Activated CD4-positive, CD25-positive, alpha-beta regulatory T cell treated with anti-CD3 and anti-CD28 coated beads, Interleukin-2, amount 50 U/mL, for 24 hours (primary cell): ENCODE results near the gene CHFR.
A peak's percentile ranks its signal among the peaks of the same experiment; 100 is the strongest.
"Not testable (repeated sequence)": the region's sequence is repeated elsewhere in the genome, so short reads cannot be mapped to it uniquely, and the experiment has no call there.

Experiments used
- ATAC-seq, 2 donors: fragments of 150-1000 bp; cut with Tn5 transposase; one replicate each; pipeline ENCODE4 v1.10.0; 2021; ENCODE audit warnings: mild to moderate bottlenecking in 1 of 2, moderate library complexity in 1 of 2

Gene CHFR

GRCh38 chr12:132887513-132888351 is at the start of gene CHFR:
CHFR (minus strand) TSS chr12:132887605; CDS start chr12:132887328, 277 bp downstream.
- ATAC-seq = peak; percentile 99

DNA sequence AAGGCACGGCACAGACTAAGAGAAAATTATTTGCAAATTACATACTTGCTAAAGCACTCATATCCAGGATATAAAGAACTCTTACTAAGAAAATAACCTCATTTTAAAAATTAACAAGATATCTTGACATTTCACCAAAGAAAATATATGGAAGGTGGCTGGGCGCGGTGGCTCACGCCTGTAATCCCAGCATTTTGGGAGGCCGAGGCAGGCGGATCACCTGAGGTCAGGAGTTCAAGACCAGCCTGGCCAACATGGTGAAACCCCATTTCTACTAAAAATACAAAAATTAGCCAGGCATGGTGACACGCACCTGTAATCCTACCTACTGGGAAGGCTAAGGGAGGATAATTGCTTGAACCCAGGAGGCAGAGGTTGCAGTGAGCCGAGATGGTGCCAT is 49.5 kb upstream of the CHFR start:
- ATAC-seq = not testable (repeated sequence)

- ATAC-seq = no peak
These were observed 48.8 kb upstream of the CHFR start for GRCh38 chr12:132936163-132936562.

GRCh38 chr12:132926415-132926833 is 39.0 kb upstream of the CHFR start:
- no peak for ATAC-seq

DNA sequence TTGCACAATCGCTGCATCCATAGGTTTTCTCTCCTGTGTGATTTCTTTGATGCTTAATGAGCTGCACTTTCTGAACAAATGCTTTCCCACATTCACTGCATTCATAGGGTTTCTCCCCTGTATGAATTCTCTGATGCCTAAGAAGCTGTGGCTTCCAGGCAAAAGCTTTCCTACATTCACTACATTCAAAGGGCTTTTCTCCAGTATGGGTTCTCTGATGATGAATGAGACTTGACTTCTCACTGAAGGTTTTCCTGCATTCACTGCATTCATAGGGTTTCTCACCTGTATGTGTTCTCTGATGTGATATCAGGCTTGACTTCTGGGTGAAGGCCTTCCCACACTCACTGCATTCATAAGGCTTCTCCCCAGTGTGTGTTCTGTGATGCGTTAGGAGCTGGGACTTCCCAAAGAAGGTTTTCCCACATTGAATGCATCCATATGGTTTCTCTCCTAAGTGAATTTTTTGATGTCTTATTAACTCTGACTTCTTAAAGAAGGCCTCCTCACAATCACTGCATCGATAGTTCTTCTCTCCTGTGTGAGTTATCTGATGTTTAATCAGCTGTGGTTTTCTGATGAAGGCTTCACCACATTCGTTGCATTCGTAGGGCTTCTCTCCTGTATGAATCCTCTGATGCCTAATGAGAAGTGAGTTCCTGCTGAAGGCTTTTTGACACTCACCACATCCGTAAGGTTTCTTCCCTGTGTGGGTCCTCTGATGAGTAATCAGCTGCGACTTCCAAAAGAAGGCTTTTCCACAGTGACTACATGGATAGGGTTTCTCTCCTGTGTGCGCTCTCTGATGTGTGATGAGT is 38.4 kb upstream of the CHFR start:
- no peak for ATAC-seq

DNA sequence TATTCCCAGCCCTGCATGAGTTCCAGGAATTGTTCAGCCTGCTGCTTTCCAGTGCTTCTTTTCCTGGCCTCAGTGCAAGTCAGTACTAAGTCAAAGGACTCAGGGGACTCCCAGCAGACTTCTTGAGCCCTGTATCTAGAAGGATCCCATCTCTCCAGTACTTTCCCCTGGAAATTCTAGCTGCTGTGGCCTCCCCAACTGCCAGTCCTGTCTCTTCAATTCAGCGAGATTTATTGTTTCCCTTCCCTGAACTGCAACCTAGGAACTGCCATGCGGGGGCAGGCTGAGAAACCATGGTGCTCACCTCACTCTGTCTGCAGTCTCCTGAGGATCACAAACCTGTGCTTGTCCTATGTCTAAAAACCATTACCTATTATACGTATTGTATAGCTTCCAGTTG is 37.0 kb upstream of the CHFR start:
- no peak for ATAC-seq

DNA sequence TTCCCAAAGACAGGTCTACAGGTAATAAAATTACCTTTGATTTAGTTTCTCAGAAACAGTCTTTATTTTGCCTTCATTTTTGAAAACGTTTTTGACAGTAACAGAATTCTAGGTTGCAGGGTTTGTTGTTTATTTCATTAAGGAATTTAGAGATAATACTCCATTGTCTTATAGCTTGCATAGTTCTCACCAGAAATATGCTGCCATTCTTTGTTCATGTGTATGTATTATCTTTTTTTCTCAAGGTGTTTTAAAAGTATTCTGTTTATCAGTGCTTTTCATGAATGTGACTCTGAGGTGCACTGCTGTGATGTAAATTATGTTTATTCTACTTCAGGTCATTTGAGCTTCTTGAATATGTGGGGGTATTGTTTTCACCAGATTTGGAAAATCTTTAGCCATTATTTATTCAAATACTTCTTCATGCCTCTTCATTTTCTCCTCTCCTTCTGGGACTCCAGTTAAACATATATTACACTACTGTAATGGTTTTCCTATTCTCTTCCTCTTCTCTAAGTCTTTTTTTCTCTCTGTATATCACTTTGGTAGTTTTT is 36.0 kb upstream of the CHFR start:
- no peak for ATAC-seq

DNA sequence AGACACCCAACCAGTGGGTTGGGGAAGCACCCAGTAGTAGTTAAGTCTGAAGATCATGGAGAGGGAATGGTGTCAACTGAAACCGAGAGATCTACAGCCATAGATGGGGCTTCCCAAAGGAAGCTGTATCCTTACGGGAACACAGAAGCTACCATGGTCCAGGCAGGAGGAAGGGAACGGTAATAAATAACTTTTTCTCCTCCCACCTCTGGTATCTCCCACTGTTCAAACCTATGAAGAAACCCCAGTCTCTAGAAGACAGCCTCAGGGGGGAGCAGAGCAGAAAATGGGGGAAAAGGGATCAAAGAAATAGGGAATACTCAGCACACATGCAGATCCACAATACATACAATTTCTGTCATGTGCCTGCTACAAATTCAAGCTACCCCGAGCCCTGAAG is 35.3 kb upstream of the CHFR start:
- ATAC-seq = no peak

- ATAC-seq = no peak
These were observed 34.3 kb upstream of the CHFR start for GRCh38 chr12:132921685-132922084.

GRCh38 chr12:132918680-132919079 is 31.3 kb upstream of the CHFR start:
- no peak for ATAC-seq

DNA sequence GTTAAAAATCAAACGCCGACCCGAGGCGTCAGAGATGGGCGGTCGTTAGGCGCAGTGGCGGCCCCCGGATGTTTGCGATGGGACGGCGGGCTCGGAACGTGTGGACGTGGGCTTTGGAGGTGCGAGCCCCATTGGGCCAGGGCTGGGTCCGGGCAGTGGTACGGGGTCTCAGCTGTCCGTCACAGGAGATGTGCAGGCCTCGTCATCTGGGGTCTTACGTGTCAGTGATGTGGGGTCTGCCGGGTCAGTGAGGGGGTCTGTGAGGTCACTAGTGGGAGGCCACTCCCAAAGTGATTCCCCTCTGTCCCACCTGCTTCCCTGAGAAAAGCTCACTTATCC is 21.6 kb upstream of the CHFR start:
- ATAC-seq = no peak

GRCh38 chr12:132908145-132909029 is 21.0 kb upstream of the CHFR start:
- ATAC-seq = peak; percentile 94 to 96

- not testable (repeated sequence) for ATAC-seq
These were observed 20.4 kb upstream of the CHFR start for GRCh38 chr12:132907789-132908144.

DNA sequence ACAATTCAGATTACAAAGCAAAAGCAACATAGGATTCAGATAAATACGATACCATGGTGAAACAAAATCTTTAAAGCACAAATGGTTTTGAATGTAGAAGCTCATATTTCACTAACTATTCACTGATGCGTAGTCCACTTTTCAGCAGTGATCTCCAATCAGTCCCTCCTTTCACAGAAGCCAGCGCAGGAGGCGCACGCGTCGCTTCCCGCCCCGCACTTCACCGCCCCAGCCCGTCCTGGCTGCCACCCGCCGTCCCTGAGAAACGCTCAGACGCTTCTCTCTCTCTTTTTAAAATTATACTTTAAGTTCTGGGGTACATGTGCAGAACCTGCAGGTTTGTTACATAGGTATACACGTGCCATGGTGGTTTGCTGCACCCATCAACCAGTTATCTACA is 19.8 kb upstream of the CHFR start:
- no peak for ATAC-seq

DNA sequence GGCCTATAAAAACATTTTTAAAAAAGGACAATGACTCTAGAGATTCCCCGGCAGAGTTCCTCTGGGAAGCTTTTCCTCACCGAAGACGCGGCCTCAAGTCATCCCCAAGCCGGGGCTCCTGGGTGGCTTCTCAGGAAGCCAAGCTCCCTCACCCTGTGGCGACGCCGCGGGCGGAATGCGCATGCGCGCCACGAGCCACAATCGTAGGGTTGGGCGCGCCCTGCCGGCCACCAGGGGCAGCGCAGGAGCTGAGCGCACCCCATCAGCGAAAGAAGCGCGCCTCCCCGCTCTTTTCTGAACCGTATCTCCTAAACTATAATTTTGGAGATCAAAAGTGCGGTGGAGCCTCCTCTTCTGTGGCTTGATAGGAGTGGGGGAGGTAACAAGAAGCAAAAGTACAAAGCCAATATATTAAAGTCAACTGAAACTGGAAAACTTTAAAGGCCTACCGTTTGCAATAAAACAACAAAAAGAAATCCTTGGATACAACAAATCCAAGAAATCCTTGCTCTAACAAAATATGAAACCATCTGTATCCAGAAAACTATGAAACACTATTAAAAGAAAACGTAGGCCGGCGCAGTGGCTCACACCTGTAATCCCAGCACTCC is 17.4 kb upstream of the CHFR start:
- peak; percentile 9 for ATAC-seq

GRCh38 chr12:132899033-132899432 is 11.6 kb upstream of the CHFR start:
- ATAC-seq = no peak

GRCh38 chr12:132888852-132889251 is 1.4 kb upstream of the CHFR start:
- ATAC-seq = no peak

GRCh38 chr12:132886529-132887477 is 602 bp downstream of the CHFR start:
- ATAC-seq = no peak

DNA sequence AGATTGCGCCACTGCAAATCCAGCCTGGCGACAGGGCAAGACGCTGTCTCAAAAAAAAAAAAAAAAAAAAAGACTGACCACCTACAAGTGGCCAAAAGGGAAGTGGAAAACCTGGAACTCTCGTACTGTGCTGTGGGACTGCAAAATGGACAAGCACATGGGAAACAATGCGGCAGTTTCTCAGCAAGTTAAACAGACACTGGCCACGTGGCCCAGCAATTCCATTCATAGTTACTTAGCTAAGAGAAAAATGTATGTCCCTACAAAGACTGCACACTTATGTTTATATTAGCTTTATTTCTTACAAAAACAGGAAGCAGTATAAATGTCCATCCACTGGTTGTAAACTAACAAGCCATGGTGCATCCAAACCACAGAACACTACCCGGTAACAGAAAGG is 5.6 kb downstream of the CHFR start:
- no peak for ATAC-seq

GRCh38 chr12:132874620-132875019 is 12.8 kb downstream of the CHFR start:
- not testable (repeated sequence) for ATAC-seq

DNA sequence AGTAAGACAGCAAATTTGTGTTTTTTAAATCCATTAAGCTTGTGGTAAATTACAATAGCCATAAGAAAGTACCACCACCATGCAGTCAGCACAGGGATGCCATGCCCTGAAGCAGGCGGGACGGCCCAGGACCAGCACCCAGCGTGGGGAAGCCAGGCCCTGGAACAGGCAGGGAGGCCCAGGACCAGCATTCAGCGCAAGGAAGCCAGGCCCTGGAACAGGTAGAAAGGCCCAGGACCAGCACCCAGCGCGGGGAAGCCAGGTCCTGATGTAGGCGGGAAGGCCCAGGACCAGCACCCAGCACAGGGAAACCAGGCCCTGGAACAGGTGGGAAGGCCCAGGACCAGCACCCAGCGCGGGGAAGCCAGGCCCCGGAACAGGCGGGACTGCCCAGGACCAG is 13.2 kb downstream of the CHFR start:
- ATAC-seq = no peak
